Measurements from ENCODE around the gene CDH4. TPM values are rescaled to one million over a fixed set of nuclear protein-coding genes. Genes with fewer than 3 reads are reported as not detected.

The CDH4 gene
- total and polyA plus RNA-seq, 2 of the 8 experiments (the other 6 are each of a cell fraction or from before 2014, with no cell fraction given): 4.3 to 7.9 TPM

DNA sequence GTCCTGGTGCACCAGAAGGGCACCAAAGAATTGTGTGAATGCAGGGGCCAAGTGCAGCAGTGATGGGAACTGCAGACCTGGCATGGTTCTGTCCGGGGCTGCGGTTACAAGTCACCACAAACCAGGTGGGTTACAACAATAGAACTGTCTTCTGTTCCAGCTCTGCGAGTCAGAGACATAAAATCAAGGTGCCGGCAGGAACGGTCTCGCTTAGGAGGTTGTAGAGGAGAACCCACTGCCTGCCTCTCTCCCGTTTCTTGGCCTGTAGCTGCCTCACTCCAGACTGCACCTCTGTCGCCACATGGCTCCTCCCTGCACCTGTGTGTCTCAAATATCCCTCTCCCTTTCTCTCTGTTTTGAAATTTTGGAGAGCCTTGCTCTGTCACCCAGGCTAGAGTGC is 670.4 kb downstream of the CDH4 start:
- no peak overlapping the region for H3K23ac ChIP-seq (ENCODE audit: insufficient read length)
- peaks cover 7 to 17% of the 10 kb centered on the region in 2 experiments; a peak in 2 of 4 replicates for H3K9me3 ChIP-seq (ENCODE audit: insufficient read depth in 2 of 2, low read depth in 1 of 2, low read length in 1 of 2)
- no peak overlapping the region for H2BK120ac ChIP-seq (replicated peaks; ENCODE audit: low read depth, low read length)
- DNase-seq (ENCODE audit: low read depth in 1 of 2, low spot score in 2 of 2) (no peak), FAIRE-seq (no peak)
- no peak overlapping the region for H3K18ac ChIP-seq (ENCODE audit: extremely low read depth, low read length)
- no peak overlapping the region for H3K4ac ChIP-seq (replicated peaks; ENCODE audit: insufficient read length, low read depth, low read length)
- H2BK15ac ChIP-seq (ENCODE audit: low read length): no peak overlapping the region
- H3K14ac ChIP-seq (ENCODE audit: insufficient read length): no peak overlapping the region
- H4K5ac ChIP-seq (ENCODE audit: insufficient read length, low read depth, low read length): no peak overlapping the region
- no peak overlapping the region for H4K91ac ChIP-seq (replicated peaks; ENCODE audit: insufficient read length, low read length)
- no peak overlapping the region for H3K9ac ChIP-seq (replicated peaks in 1 of 4; ENCODE audit: extremely low read depth in 1 of 4, low read depth in 3 of 4, low read length in 3 of 4)
- no peak overlapping the region for H2BK20ac ChIP-seq (ENCODE audit: low read length)
- H3K56ac ChIP-seq (replicated peaks; ENCODE audit: insufficient read length, low read depth, low read length): no peak overlapping the region
- peaks cover 7% of the 10 kb centered on the region; the same call in 1 of the 2 replicates for H3K23me2 ChIP-seq (ENCODE audit: low read depth, low read length)
- H3K4me2 ChIP-seq (ENCODE audit: insufficient read depth in 1 of 2, low read depth in 2 of 2, low read length in 2 of 2): no peak overlapping the region
- H4K20me1 ChIP-seq (replicated peaks in 1 of 2; ENCODE audit: control insufficient read depth in 1 of 2, insufficient read depth in 2 of 2, low read length in 2 of 2): peaks cover 0 to 4% of the 10 kb centered on the region in 2 experiments
- no peak overlapping the region for H2AFZ ChIP-seq (ENCODE audit: low read length)
- no peak for TF ChIP-seq JUN (IDR thresholded peaks at IDR 0.05; ENCODE audit: low read depth, low read length)
- H3K79me2 ChIP-seq (ENCODE audit: control insufficient read depth in 1 of 2, insufficient read depth in 2 of 2, low read length in 2 of 2): no peaks in the 10 kb centered on the region
- no peaks in the 10 kb centered on the region; a peak in 1 of 8 replicates for H3K36me3 ChIP-seq (ENCODE audit: control insufficient read depth in 2 of 4, insufficient read depth in 4 of 4, low read length in 3 of 4)
- ChIA-PET CTCF (ENCODE audit: partially characterized antibody) (interaction anchor here (1.2 to 1.9 kb wide), 3 partner anchors 26 to 51 kb away, joined by 3 to 5 read pairs (median 4); no protein-coding TSS in a partner anchor), POLR2A (ENCODE audit: partially characterized antibody) (no interaction called here)
- H3K27me3 ChIP-seq (replicated peaks in 1 of 4; ENCODE audit: control insufficient read depth in 3 of 4, extremely low read depth in 1 of 4, insufficient read depth in 3 of 4, low read length in 3 of 4): peaks cover 0 to 2% (median 0%) of the 10 kb centered on the region in 4 experiments; a peak in 1 of 7 replicates
- H2BK12ac ChIP-seq (ENCODE audit: low read depth, low read length): no peak overlapping the region
- 91% methylated on average over 8 of the region's 8 CpGs; no CpG with 5 or more reads in 1 of the 2 experiments for WGBS, 2 experiments (ENCODE audit: extremely low coverage in 1 of 2, insufficient coverage in 1 of 2, insufficient read length in 1 of 2, insufficient replicate concordance in 2 of 2, low coverage in 1 of 2, low lambda C conversion rate in 2 of 2, missing lambda C conversion rate in 1 of 2)
- H3K4me1 ChIP-seq (replicated peaks in 1 of 4; ENCODE audit: control insufficient read depth in 3 of 4, insufficient read depth in 4 of 4, low read length in 3 of 4): no peaks in the 10 kb centered on the region
- no peak overlapping the region for H2BK5ac ChIP-seq (ENCODE audit: low read depth, low read length)
- no peaks in the 10 kb centered on the region for H3K79me1 ChIP-seq (ENCODE audit: low read depth, low read length)
- H4K8ac ChIP-seq (ENCODE audit: extremely low read depth, insufficient read depth, low read length): no peak overlapping the region
- H2AK5ac ChIP-seq (ENCODE audit: low read depth, low read length): no peak overlapping the region
- no peak overlapping the region for H3K4me3 ChIP-seq (ENCODE audit: extremely low read depth in 1 of 4, insufficient read depth in 2 of 4, low read depth in 3 of 4, low read length in 4 of 4)
- no peak overlapping the region for H3K27ac ChIP-seq (ENCODE audit: low read depth, low read length)

Measured in H1 (cell line).